WTC11 (cell line): Measurements from ENCODE around the gene TMIE. TPM values are rescaled to one million over a fixed set of nuclear protein-coding genes. Genes with fewer than 3 reads are reported as not detected.

ENCODE experiments used
- ATAC-seq: fragments of 200-7000 bp; cut with Tn5 transposase; 2 replicates; pipeline ENCODE4 v1.10.0; 2021; ENCODE audit warnings: mild to moderate bottlenecking, moderate library complexity
- CTCF ChIA-PET: fragments of 300-600 bp; sonication (Branson Sonifier 250); formaldehyde crosslinking; loops from one replicate; lab custom pipeline; 2021; ENCODE audit warnings: antibody characterized with exemption; lab: Charles Lee
- POLR2A ChIA-PET: fragments of 350-600 bp; sonication (Branson Sonifier 250); formaldehyde crosslinking; loops from one replicate; lab custom pipeline; 2021; ENCODE audit warnings: antibody characterized with exemption; lab: Charles Lee
- DNase-seq: peaks from one replicate; pipeline ENCODE4 v3.0.0; 2021; ENCODE audit warnings: low spot score
- H3K27ac Mint-ChIP-seq: 2 replicates; pipeline ENCODE4 v1.8.0; 2021; ENCODE audit warnings: mixed read lengths
- H3K27me3 Mint-ChIP-seq: 2 replicates; pipeline ENCODE4 v1.8.0; 2021; ENCODE audit warnings: low read depth, mild to moderate bottlenecking, moderate library complexity, mixed read lengths
- H3K36me3 Mint-ChIP-seq: 2 replicates; pipeline ENCODE4 v1.8.0; 2021; ENCODE audit warnings: mixed read lengths
- H3K4me1 Mint-ChIP-seq: 2 replicates; pipeline ENCODE4 v1.8.0; 2022; ENCODE audit warnings: mixed read lengths
- H3K4me3 Mint-ChIP-seq: 2 replicates; pipeline ENCODE4 v1.8.0; 2021; ENCODE audit warnings: mild to moderate bottlenecking, moderate library complexity, mixed read lengths
- H3K9me3 Mint-ChIP-seq: 2 replicates; pipeline ENCODE4 v1.8.0; 2021; ENCODE audit warnings: mixed read lengths
- AR ChIP-seq: fragments of 250-450 bp; sonication (Bioruptor Pico); IDR thresholded peaks from 2 replicates; pipeline ENCODE4 v1.9.0; 2021; ENCODE audit warnings: mild to moderate bottlenecking
- ARID4B ChIP-seq: sonication (generic); formaldehyde crosslinking; IDR thresholded peaks from 2 replicates; pipeline ENCODE4 v1.8.0; 2023; ENCODE audit warnings: missing genetic modification reagents, mild to moderate bottlenecking, borderline replicate concordance
- ATF1 ChIP-seq: sonication (generic); formaldehyde crosslinking; IDR thresholded peaks from 2 replicates; pipeline ENCODE4 v1.8.1; 2023; ENCODE audit warnings: mild to moderate bottlenecking, moderate library complexity, missing genetic modification reagents
- CREM ChIP-seq: sonication (generic); formaldehyde crosslinking; IDR thresholded peaks from 2 replicates; pipeline ENCODE4 v1.8.1; 2022; ENCODE audit warnings: mild to moderate bottlenecking, missing genetic modification reagents, moderate library complexity
- EMX1 ChIP-seq: fragments of 250-450 bp; sonication (Bioruptor Pico); IDR thresholded peaks from 2 replicates; pipeline ENCODE4 v1.8.0; 2021; ENCODE audit warnings: mild to moderate bottlenecking
- GRHL2 ChIP-seq: fragments of 250-450 bp; sonication (Bioruptor Pico); IDR thresholded peaks from 2 replicates; pipeline ENCODE4 v1.8.0; 2022; ENCODE audit warnings: mild to moderate bottlenecking, moderate library complexity; ENCODE audit not compliant: insufficient replicate concordance, severe bottlenecking
- GTF2I ChIP-seq: fragments of 250-450 bp; sonication (Bioruptor Pico); conservative IDR thresholded peaks from 2 replicates; pipeline ENCODE4 v1.4.0; 2021; ENCODE audit warnings: mild to moderate bottlenecking
- IRF2 ChIP-seq: sonication (generic); formaldehyde crosslinking; IDR thresholded peaks from 2 replicates; pipeline ENCODE4 v1.8.0; 2022; ENCODE audit warnings: low read depth, missing genetic modification reagents, borderline replicate concordance
- JAZF1 ChIP-seq: fragments of 250-450 bp; sonication (Bioruptor Pico); IDR thresholded peaks from 2 replicates; pipeline ENCODE4 v1.9.0; 2021; ENCODE audit warnings: moderate library complexity, mild to moderate bottlenecking, inconsistent platforms
- MYBL2 ChIP-seq: sonication (generic); formaldehyde crosslinking; IDR thresholded peaks from 2 replicates; pipeline ENCODE4 v1.8.1; 2023; ENCODE audit warnings: mild to moderate bottlenecking, moderate library complexity, missing genetic modification reagents
- NFATC4 ChIP-seq: fragments of 250-450 bp; sonication (Bioruptor Pico); IDR thresholded peaks from 2 replicates; pipeline ENCODE4 v1.9.0; 2021; ENCODE audit warnings: mild to moderate bottlenecking
- NFYB ChIP-seq: sonication (generic); formaldehyde crosslinking; conservative IDR thresholded peaks from 2 replicates; pipeline ENCODE4 v1.8.0; 2022; ENCODE audit warnings: low read depth, missing genetic modification reagents
- TCF7 ChIP-seq: sonication (generic); formaldehyde crosslinking; IDR thresholded peaks from 2 replicates; pipeline ENCODE4 v1.8.0; 2022; ENCODE audit warnings: mild to moderate bottlenecking, low read depth, missing genetic modification reagents, moderate library complexity
- TEAD4 ChIP-seq: sonication (generic); formaldehyde crosslinking; IDR thresholded peaks from 2 replicates; pipeline ENCODE4 v1.8.0; 2022; ENCODE audit warnings: mild to moderate bottlenecking, missing genetic modification reagents
- ZBTB21 ChIP-seq: sonication (generic); formaldehyde crosslinking; IDR thresholded peaks from 2 replicates; pipeline ENCODE4 v1.8.1; 2023; ENCODE audit warnings: mild to moderate bottlenecking, missing genetic modification reagents, borderline replicate concordance
- ZBTB43 ChIP-seq: sonication (generic); formaldehyde crosslinking; IDR thresholded peaks from 2 replicates; pipeline ENCODE4 v1.8.1; 2023; ENCODE audit warnings: mild to moderate bottlenecking, missing genetic modification reagents
- ZMAT4 ChIP-seq: fragments of 250-450 bp; sonication (Bioruptor Pico); IDR thresholded peaks from 2 replicates; pipeline ENCODE4 v1.9.0; 2021; ENCODE audit warnings: mild to moderate bottlenecking
- ZNF232 ChIP-seq: sonication (generic); formaldehyde crosslinking; IDR thresholded peaks from 2 replicates; pipeline ENCODE4 v1.8.0; 2022; ENCODE audit warnings: mild to moderate bottlenecking, missing genetic modification reagents
- ZNF671 ChIP-seq: fragments of 250-450 bp; sonication (Bioruptor Pico); IDR thresholded peaks from 2 replicates; pipeline ENCODE4 v1.8.0; 2021; ENCODE audit warnings: mild to moderate bottlenecking
- total RNA-seq: library from RNA; stranded (reverse); gene quantifications from 3 replicates; pipeline ENCODE4 v1.2.3, GENCODE V29; 2021
- TF ChIP-seq, protein P1 (sequence below): sonication (generic); formaldehyde crosslinking; IDR thresholded peaks from 2 replicates; pipeline ENCODE4 v1.8.0; 2022; ENCODE audit warnings: missing genetic modification reagents
- TF ChIP-seq, protein P2 (sequence below): sonication (generic); formaldehyde crosslinking; IDR thresholded peaks from 2 replicates; pipeline ENCODE4 v1.8.1; 2023; ENCODE audit warnings: mild to moderate bottlenecking, moderate library complexity, missing genetic modification reagents
- TF ChIP-seq, protein P3 (sequence below): sonication (generic); formaldehyde crosslinking; IDR thresholded peaks from 2 replicates; pipeline ENCODE4 v1.8.1; 2022; ENCODE audit warnings: mild to moderate bottlenecking, missing genetic modification reagents, moderate library complexity, borderline replicate concordance

The TMIE gene
- total RNA-seq, 1 experiment from 2014 or later, result 0.57 TPM

DNA sequence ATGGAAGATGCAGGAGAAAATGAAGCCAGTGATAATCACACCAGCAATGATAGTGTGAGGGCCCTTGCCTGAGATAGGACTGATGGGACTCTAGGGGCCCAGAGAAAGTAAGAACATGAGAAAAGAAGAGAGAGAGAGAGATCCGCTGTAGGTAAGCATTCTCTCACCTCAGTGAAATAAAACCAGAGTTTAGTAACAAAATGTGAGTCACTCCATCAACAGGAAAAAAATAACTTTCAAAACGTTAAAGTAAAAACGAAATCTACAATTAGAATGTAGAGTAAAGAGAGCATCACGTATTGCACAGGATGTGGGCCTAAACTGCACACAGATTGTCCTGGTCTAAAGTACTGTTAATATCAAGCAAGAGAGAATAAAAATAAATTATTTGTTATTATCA, 23.2 kb downstream of the TMIE start (continued):
- no peak for TF ChIP-seq GTF2I (CRISPR knock-in tag)
- TF ChIP-seq TCF7 (CRISPR knock-in tag), result no peak
- TF ChIP-seq EMX1 (CRISPR knock-in tag), result no peak
- TF ChIP-seq ZBTB21 (CRISPR knock-in tag), result no peak
- TF ChIP-seq NFATC4, result no peak
- no peak for TF ChIP-seq NFYB (CRISPR knock-in tag)
- TF ChIP-seq, protein P1, sequence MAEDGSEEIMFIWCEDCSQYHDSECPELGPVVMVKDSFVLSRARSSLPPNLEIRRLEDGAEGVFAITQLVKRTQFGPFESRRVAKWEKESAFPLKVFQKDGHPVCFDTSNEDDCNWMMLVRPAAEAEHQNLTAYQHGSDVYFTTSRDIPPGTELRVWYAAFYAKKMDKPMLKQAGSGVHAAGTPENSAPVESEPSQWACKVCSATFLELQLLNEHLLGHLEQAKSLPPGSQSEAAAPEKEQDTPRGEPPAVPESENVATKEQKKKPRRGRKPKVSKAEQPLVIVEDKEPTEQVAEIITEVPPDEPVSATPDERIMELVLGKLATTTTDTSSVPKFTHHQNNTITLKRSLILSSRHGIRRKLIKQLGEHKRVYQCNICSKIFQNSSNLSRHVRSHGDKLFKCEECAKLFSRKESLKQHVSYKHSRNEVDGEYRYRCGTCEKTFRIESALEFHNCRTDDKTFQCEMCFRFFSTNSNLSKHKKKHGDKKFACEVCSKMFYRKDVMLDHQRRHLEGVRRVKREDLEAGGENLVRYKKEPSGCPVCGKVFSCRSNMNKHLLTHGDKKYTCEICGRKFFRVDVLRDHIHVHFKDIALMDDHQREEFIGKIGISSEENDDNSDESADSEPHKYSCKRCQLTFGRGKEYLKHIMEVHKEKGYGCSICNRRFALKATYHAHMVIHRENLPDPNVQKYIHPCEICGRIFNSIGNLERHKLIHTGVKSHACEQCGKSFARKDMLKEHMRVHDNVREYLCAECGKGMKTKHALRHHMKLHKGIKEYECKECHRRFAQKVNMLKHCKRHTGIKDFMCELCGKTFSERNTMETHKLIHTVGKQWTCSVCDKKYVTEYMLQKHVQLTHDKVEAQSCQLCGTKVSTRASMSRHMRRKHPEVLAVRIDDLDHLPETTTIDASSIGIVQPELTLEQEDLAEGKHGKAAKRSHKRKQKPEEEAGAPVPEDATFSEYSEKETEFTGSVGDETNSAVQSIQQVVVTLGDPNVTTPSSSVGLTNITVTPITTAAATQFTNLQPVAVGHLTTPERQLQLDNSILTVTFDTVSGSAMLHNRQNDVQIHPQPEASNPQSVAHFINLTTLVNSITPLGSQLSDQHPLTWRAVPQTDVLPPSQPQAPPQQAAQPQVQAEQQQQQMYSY (CRISPR knock-in tag), result no peak
- no peak for TF ChIP-seq CREM (CRISPR knock-in tag)
- no peak for TF ChIP-seq ZNF232
- TF ChIP-seq ZMAT4 (CRISPR knock-in tag), result no peak

- peaks cover 21% of the 10 kb centered on the region for H3K4me1 Mint-ChIP-seq
- no peak overlapping the region for H3K4me3 Mint-ChIP-seq
- no peak for DNase-seq
- no peak for ATAC-seq
- no peaks in the 10 kb centered on the region for H3K27me3 Mint-ChIP-seq
- ChIA-PET POLR2A (no interaction called here), CTCF (no interaction called here)
- H3K27ac Mint-ChIP-seq, result no peak overlapping the region; the same call in 1 of the 2 replicates
- H3K36me3 Mint-ChIP-seq, result no peaks in the 10 kb centered on the region
- H3K9me3 Mint-ChIP-seq, result peaks cover 5% of the 10 kb centered on the region
- TF ChIP-seq JAZF1 (no peak), AR (CRISPR knock-in tag) (no peak), GRHL2 (CRISPR knock-in tag) (no peak), TEAD4 (no peak), ARID4B (CRISPR knock-in tag) (no peak), ATF1 (no peak), IRF2 (CRISPR knock-in tag) (no peak), MYBL2 (CRISPR knock-in tag) (no peak), ZNF671 (CRISPR knock-in tag) (no peak), ZBTB43 (CRISPR knock-in tag) (no peak)
- TF ChIP-seq, protein P2, sequence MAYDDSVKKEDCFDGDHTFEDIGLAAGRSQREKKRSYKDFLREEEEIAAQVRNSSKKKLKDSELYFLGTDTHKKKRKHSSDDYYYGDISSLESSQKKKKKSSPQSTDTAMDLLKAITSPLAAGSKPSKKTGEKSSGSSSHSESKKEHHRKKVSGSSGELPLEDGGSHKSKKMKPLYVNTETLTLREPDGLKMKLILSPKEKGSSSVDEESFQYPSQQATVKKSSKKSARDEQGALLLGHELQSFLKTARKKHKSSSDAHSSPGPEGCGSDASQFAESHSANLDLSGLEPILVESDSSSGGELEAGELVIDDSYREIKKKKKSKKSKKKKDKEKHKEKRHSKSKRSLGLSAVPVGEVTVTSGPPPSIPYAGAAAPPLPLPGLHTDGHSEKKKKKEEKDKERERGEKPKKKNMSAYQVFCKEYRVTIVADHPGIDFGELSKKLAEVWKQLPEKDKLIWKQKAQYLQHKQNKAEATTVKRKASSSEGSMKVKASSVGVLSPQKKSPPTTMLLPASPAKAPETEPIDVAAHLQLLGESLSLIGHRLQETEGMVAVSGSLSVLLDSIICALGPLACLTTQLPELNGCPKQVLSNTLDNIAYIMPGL, result no peak
- TF ChIP-seq, protein P3, sequence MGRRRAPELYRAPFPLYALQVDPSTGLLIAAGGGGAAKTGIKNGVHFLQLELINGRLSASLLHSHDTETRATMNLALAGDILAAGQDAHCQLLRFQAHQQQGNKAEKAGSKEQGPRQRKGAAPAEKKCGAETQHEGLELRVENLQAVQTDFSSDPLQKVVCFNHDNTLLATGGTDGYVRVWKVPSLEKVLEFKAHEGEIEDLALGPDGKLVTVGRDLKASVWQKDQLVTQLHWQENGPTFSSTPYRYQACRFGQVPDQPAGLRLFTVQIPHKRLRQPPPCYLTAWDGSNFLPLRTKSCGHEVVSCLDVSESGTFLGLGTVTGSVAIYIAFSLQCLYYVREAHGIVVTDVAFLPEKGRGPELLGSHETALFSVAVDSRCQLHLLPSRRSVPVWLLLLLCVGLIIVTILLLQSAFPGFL (CRISPR knock-in tag), result no peak
Measured at GRCh38 chr3:46725621-46726314, 24.6 kb downstream of the TMIE start.
